IPS-11a (cell line): ENCODE measurements around the gene TRERF1.
"Not testable (repeated sequence)": the region's sequence is repeated elsewhere in the genome, so short reads cannot be mapped to it uniquely, and the experiment has no call there.

Experiments used
- H3K4me3 ChIP-seq: one replicate; pipeline ENCODE4 v1.5.1; 2013; ENCODE audit warnings: low read depth, low read length, control low read depth

The TRERF1 gene

DNA sequence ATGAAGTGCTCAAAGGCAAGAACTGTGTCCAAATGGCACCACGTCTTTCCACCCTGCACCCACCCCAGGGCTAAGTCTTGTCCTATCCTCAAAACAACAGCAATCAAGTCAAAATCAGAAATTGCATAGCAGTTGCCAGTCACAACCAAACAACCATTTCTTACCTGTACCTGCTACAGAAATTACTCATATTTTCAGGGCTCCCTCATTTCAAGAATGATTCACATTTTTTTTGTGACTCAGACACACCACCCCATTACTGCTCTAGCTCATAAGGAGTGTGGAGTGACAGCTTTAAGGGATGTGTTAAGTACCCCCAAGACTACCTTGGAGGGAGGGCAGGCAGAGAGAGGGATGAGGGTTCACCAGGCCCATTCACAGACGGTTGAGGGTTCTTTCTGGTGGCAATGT lies 111.7 kb downstream of the TRERF1 start:
- no peak overlapping the region for H3K4me3 ChIP-seq

- no peak overlapping the region for H3K4me3 ChIP-seq
Observed at GRCh38 chr6:42338744-42339222, 112.9 kb downstream of the TRERF1 start.

DNA sequence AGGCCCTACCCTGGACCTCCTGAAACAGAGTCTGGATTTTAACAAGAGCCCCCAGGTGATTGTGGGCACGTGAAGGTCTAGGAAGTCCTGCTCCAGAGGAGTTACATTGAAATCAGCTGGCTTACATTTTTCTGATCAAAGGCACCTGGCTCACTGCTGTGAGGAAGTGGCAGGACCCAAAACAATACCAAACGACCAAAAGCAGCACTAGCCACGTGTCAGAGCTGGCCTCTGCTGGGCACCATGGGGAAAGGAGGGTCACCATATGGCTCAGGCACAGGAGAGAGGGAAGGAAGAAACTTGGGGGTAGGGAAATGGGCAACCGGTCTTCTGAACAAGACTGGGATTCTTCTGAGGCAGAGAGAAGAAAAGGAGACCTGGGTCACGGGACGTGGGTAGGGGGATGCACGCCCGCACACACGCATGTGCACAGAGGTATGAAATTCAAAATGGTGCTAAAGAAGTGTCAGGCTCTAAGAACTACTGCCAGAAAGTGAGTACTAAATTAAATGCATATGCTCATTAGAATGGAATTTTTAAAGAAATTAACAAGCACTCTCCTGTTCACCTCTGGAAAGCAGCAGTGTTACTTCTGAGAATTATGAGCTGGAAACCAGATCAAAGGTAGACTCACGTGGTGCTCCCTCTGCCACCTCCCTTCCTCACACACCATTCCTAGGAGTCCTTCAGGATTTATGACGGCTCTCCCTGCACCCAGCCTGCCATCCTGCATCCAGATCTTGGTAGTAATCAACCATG lies 113.6 kb downstream of the TRERF1 start:
- no peak overlapping the region for H3K4me3 ChIP-seq

DNA sequence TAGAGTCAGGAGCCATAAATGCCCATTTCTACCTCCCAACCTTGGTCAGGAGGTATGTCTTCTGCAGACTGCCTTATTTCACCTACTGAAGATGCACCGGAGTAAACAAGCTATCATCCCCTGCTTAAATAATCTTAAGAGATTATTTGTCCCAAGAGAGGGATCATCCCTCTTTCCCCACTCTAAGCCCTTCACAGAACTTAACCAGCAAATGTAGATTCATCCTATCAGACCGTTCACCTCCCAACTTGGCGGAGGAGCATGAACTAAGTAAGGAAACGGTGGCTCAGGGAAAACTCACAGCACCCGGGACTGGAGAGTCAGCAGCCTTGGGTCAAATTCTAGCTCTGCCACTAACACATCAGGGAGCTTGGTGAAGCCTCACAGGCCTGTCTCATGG lies 115.3 kb downstream of the TRERF1 start:
- H3K4me3 ChIP-seq, result no peak overlapping the region

GRCh38 chr6:42335896-42336295 lies 115.8 kb downstream of the TRERF1 start:
- H3K4me3 ChIP-seq, result no peak overlapping the region

DNA sequence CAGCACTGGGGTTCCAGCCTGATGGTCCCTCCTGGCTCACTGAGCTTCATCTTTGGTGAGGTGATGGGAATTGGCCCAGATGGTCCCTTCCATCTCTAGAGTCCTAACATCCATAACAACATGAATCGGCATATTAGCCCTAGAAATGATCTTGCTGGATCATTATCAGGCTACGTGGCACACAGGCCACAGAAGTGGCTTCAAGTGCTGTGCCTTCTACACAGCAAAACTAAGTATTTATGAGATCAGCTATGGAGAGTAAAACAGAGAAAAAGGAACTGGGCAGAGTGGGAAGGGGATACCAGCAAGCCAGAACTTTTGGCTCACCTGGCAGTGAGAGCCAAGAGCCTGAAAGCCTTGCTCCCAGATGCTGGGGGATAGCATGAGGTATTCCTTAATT lies 116.9 kb downstream of the TRERF1 start:
- H3K4me3 ChIP-seq, result no peak overlapping the region

DNA sequence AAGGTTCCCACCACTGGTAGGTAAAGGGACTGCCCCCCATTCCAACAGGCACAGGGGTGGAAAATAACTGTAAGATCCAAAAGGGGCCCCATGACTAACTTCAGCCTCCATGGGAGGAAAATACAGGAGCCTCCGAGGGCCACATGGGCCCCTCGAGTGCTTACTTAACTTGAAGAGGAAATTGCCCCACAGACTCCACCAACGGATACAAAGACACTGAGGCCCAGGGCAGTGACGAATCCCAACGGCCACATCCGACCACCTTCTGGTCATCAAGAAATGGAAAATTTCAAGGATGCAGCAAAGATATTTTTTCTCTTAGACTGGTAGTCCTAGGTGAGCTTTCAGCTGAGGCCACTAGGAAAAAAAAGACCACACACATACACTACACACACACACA lies 118.1 kb downstream of the TRERF1 start:
- no peak overlapping the region for H3K4me3 ChIP-seq

GRCh38 chr6:42332916-42333315 lies 118.8 kb downstream of the TRERF1 start:
- H3K4me3 ChIP-seq, result no peak overlapping the region

DNA sequence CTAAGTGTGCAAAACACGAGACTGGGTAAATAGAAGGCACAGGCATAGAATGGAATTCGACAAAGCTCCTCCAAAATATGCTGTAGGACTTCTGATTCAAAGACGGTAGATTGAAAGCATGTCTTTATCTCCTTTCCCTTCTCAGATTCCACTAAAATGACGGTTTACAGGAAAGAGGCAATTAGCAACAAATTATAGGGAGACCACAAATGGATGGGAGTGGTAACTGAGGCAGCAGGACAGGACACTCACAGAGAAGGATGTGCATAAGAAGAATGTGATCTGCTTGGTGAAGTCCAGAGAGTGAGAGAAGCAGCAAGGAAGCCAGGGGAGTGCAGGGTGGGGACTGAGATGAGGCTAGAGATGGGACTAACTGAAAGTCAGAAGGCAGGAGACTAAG lies 120.7 kb downstream of the TRERF1 start:
- no peak overlapping the region for H3K4me3 ChIP-seq

DNA sequence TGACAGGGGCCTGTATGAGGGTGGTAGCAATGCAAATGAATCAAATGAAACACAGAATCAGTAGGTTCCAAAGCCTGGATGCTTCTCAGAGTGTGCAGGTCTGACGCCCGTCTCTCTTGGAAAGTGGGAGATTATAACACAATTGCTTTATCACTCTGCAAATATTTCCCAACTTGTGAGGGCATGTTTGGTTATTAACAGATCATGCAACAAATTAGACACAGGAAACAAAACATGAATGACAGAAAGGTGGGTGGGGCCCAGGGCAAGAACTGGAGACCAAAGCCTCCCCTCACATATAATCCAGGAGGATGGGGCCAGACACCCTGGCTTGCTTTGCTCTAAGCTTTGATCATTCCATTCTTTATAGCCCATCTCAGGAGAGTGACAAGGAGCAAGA lies 125.5 kb downstream of the TRERF1 start:
- no peak overlapping the region for H3K4me3 ChIP-seq

- H3K4me3 ChIP-seq, result not testable (repeated sequence)
Observed at GRCh38 chr6:42324656-42325324, 126.9 kb downstream of the TRERF1 start.

- no peak overlapping the region for H3K4me3 ChIP-seq
Observed at GRCh38 chr6:42322676-42323075, 129.1 kb downstream of the TRERF1 start.

- no peak overlapping the region for H3K4me3 ChIP-seq
Observed at GRCh38 chr6:42321976-42322375, 129.8 kb downstream of the TRERF1 start.

GRCh38 chr6:42320762-42321161 lies 131.0 kb downstream of the TRERF1 start:
- no peak overlapping the region for H3K4me3 ChIP-seq

- no peak overlapping the region for H3K4me3 ChIP-seq
Observed at GRCh38 chr6:42318480-42318879, 133.2 kb downstream of the TRERF1 start.

- H3K4me3 ChIP-seq, result no peak overlapping the region
Observed at GRCh38 chr6:42316981-42317380, 134.7 kb downstream of the TRERF1 start.

- no peak overlapping the region for H3K4me3 ChIP-seq
Observed at GRCh38 chr6:42315991-42316970, 135.4 kb downstream of the TRERF1 start.

GRCh38 chr6:42315259-42315990 lies 136.3 kb downstream of the TRERF1 start:
- H3K4me3 ChIP-seq, result no peak overlapping the region

DNA sequence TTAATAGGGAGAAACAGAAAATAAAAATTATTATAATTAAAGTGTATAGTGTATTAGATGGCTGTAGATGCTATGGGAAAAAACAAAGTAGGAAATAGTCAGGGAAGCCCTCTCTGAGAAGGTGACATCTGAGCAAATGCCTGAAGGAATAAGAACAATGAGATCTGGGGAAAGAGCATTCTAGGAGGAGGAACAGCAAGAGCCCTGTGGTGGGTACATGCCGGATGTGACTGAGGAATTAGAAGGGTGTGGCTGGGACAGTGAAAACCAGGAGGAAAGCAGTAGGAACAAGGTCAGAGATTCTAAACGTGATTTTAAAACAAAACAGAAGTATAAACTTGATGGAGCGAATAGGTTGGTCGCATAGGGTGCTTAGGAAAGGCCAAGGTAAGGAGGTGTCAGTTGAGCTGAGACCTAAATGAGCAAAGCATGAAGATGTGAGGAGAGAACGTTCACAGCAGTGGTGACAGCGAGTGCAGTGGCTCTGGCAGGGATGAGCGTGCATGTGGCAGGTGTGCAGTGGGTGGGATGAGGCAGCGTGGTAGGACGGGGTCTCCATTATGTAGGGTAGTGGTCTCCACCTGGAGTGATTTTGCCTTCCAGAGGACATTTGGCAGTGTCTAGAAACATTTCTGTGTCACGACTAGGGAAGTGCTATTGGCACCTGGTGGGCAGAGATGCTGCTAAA lies 137.0 kb downstream of the TRERF1 start:
- no peak overlapping the region for H3K4me3 ChIP-seq

DNA sequence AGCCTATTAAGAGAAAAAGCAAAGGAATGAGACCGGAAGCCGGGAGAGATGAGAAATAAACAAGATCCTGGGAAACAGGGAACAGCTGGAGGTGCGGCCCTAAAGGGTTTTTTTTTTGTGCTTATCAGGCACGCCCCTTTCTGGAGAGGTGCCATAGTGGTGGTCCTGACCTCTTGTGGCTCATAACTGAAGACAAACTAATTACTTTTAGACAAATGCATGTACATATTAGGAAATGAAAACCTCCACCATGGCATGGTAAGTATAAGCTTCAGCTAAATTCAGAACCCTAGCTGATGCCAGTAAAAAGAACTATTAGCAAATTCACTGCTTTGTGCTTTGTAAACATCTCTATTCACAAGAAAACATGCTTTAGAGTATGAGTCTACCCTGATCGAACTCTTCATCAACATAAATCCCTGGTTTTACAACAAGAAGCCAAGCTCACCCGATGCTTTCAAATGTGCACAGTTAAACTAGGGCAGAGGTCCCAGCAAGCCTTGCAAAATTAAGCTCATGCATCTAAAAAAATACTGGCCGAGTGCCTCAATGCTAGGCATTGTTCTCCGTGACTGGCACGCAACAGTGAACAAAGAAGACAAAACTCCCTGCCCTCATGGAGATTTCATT lies 137.7 kb downstream of the TRERF1 start:
- H3K4me3 ChIP-seq, result no peak overlapping the region
